Neural cell (in vitro differentiated cells): Measurements from ENCODE around the gene MED4. TPM values are rescaled to one million over a fixed set of nuclear protein-coding genes. Genes with fewer than 3 reads are reported as not detected.

ENCODE experiments used
- H2AFZ ChIP-seq: fragments of 200-600, 300-800 bp; sonication (generic), shearing (Covaris generic); 2 replicates; pipeline ENCODE4 v1.6.0; 2014; ENCODE audit warnings: low read depth, mild to moderate bottlenecking, antibody characterized with exemption, low read length, moderate library complexity
- H3F3A ChIP-seq: fragments of 200-600 bp; shearing (Covaris generic); 2 replicates; pipeline ENCODE4 v1.6.1; 2016; ENCODE audit warnings: mild to moderate bottlenecking, moderate library complexity, mixed read lengths, antibody characterized with exemption, low read length; ENCODE audit not compliant: insufficient read depth, poor library complexity, severe bottlenecking
- H3K27ac ChIP-seq: fragments of 200-600, 300-800 bp; sonication (generic), shearing (Covaris generic); 2 replicates; pipeline ENCODE4 v1.5.1; 2014; ENCODE audit warnings: mild to moderate bottlenecking, low read length, moderate library complexity
- H3K27me3 ChIP-seq: fragments of 300-800, 200-600 bp; sonication (generic), shearing (Covaris generic); 2 replicates; pipeline ENCODE4 v1.6.0; 2014; ENCODE audit warnings: mild to moderate bottlenecking, low read depth, low read length, moderate library complexity; ENCODE audit not compliant: insufficient read depth
- H3K36me3 ChIP-seq: fragments of 300-800, 200-600 bp; sonication (generic), shearing (Covaris generic); 2 replicates; pipeline ENCODE4 v1.5.1; 2014; ENCODE audit warnings: mild to moderate bottlenecking, antibody characterized with exemption, low read length, moderate library complexity; ENCODE audit not compliant: insufficient read depth
- H3K4me2 ChIP-seq: fragments of 300-800, 200-600 bp; sonication (generic), shearing (Covaris generic); 2 replicates; pipeline ENCODE4 v1.6.0; 2014; ENCODE audit warnings: mild to moderate bottlenecking, low read length
- H3K4me3 ChIP-seq: fragments of 300-800, 200-600 bp; sonication (generic), shearing (Covaris generic); 2 replicates; pipeline ENCODE4 v1.5.1; 2014; ENCODE audit warnings: mild to moderate bottlenecking, low read length, moderate library complexity
- H3K79me2 ChIP-seq: fragments of 200-600 bp; shearing (Covaris generic); replicated peaks from 2 replicates; pipeline ENCODE4 v1.6.0; 2014; ENCODE audit warnings: mild to moderate bottlenecking, low read length, moderate library complexity; ENCODE audit not compliant: insufficient read depth
- H3K9ac ChIP-seq: fragments of 300-800, 200-600 bp; sonication (generic), shearing (Covaris generic); 2 replicates; pipeline ENCODE4 v1.6.1; 2016; ENCODE audit warnings: mild to moderate bottlenecking, low read length, mixed read lengths
- H3K9me2 ChIP-seq: fragments of 200-600 bp; shearing (Covaris generic); 2 replicates; pipeline ENCODE4 v1.6.1; 2016; ENCODE audit warnings: mild to moderate bottlenecking, low read length, mixed read lengths; ENCODE audit not compliant: insufficient read depth
- H3K9me3 ChIP-seq: fragments of 200-600, 300-800 bp; sonication (generic), shearing (Covaris generic); 2 replicates; pipeline ENCODE4 v1.6.1; 2016; ENCODE audit warnings: mild to moderate bottlenecking, mixed run types, low read length, moderate library complexity, mixed read lengths
- H4K20me1 ChIP-seq: fragments of 200-600 bp; shearing (Covaris generic); 2 replicates; pipeline ENCODE4 v1.6.1; 2016; ENCODE audit warnings: mild to moderate bottlenecking, mixed run types; ENCODE audit not compliant: insufficient read depth
- EP300 ChIP-seq: fragments of 450-650 bp; conservative IDR thresholded peaks from 2 replicates; pipeline ENCODE4 v1.6.1; 2014; ENCODE audit warnings: antibody characterized with exemption, mild to moderate bottlenecking, moderate library complexity; ENCODE audit not compliant: poor library complexity, severe bottlenecking
- EZH2 ChIP-seq: fragments of 200-600, 300-800 bp; shearing (Covaris generic), sonication (generic); IDR thresholded peaks from 2 replicates; pipeline ENCODE4 v1.6.1; 2014; ENCODE audit warnings: antibody characterized with exemption, low read length, borderline replicate concordance, mild to moderate bottlenecking; ENCODE audit not compliant: insufficient read depth, poor library complexity, severe bottlenecking
- MXI1 ChIP-seq: fragments of 450-650 bp; conservative IDR thresholded peaks from 2 replicates; pipeline ENCODE4 v1.6.1; 2014; ENCODE audit warnings: antibody characterized with exemption, mild to moderate bottlenecking; ENCODE audit not compliant: poor library complexity, severe bottlenecking
- POLR2AphosphoS5 ChIP-seq: IDR thresholded peaks from 2 replicates; pipeline ENCODE4 v1.6.1; 2012
- RAD21 ChIP-seq: fragments of 450-650 bp; conservative IDR thresholded peaks from 2 replicates; pipeline ENCODE4 v1.6.1; 2014; ENCODE audit warnings: antibody characterized with exemption, mild to moderate bottlenecking, moderate library complexity
- SMC3 ChIP-seq: fragments of 450-650 bp; conservative IDR thresholded peaks from 2 replicates; pipeline ENCODE4 v1.6.1; 2014; ENCODE audit warnings: antibody characterized with exemption, mild to moderate bottlenecking, moderate library complexity; ENCODE audit not compliant: poor library complexity
- TAF1 ChIP-seq: IDR thresholded peaks from 2 replicates; pipeline ENCODE4 v1.6.1; 2012; ENCODE audit warnings: low read depth
- polyA plus RNA-seq: library from polyadenylated mRNA; depleted of rRNA; stranded (reverse); fragments of >200 nt; gene quantifications from 2 replicates; pipeline ENCODE4 v1.2.3, GENCODE V29; 2014
- TF ChIP-seq, protein P1 (sequence below): IDR thresholded peaks from 2 replicates; pipeline ENCODE4 v1.6.1; 2012; ENCODE audit warnings: borderline replicate concordance
- TF ChIP-seq, protein P2 (sequence below): fragments of 450-650 bp; IDR thresholded peaks from 2 replicates; pipeline ENCODE4 v1.5.1; 2014; ENCODE audit warnings: antibody characterized with exemption, mild to moderate bottlenecking, moderate library complexity; ENCODE audit not compliant: poor library complexity, severe bottlenecking

MED4 gene
- polyA plus RNA-seq, 1 donor from 2014 or later, result 87.5 TPM

GRCh38 chr13:48078251-48078656, 16.6 kb downstream of the MED4 start:
- H3K27ac ChIP-seq, result no peak overlapping the region
- no peak overlapping the region for H2AFZ ChIP-seq
- H3K9me3 ChIP-seq, result no peaks in the 10 kb centered on the region
- no peaks in the 10 kb centered on the region for H3K9me2 ChIP-seq
- no peaks in the 10 kb centered on the region for H3K79me2 ChIP-seq
- no peaks in the 10 kb centered on the region for H3F3A ChIP-seq
- no peak overlapping the region for H3K4me2 ChIP-seq
- no peak overlapping the region for H3K4me3 ChIP-seq
- H4K20me1 ChIP-seq, result no peaks in the 10 kb centered on the region
- H3K27me3 ChIP-seq, result no peaks in the 10 kb centered on the region
- no peak overlapping the region for H3K9ac ChIP-seq
- no peak for TF ChIP-seq SMC3
- TF ChIP-seq, protein P1, sequence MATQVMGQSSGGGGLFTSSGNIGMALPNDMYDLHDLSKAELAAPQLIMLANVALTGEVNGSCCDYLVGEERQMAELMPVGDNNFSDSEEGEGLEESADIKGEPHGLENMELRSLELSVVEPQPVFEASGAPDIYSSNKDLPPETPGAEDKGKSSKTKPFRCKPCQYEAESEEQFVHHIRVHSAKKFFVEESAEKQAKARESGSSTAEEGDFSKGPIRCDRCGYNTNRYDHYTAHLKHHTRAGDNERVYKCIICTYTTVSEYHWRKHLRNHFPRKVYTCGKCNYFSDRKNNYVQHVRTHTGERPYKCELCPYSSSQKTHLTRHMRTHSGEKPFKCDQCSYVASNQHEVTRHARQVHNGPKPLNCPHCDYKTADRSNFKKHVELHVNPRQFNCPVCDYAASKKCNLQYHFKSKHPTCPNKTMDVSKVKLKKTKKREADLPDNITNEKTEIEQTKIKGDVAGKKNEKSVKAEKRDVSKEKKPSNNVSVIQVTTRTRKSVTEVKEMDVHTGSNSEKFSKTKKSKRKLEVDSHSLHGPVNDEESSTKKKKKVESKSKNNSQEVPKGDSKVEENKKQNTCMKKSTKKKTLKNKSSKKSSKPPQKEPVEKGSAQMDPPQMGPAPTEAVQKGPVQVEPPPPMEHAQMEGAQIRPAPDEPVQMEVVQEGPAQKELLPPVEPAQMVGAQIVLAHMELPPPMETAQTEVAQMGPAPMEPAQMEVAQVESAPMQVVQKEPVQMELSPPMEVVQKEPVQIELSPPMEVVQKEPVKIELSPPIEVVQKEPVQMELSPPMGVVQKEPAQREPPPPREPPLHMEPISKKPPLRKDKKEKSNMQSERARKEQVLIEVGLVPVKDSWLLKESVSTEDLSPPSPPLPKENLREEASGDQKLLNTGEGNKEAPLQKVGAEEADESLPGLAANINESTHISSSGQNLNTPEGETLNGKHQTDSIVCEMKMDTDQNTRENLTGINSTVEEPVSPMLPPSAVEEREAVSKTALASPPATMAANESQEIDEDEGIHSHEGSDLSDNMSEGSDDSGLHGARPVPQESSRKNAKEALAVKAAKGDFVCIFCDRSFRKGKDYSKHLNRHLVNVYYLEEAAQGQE, result no peak
- TF ChIP-seq EZH2, result no peak
- no peak for TF ChIP-seq RAD21
- TF ChIP-seq, protein P2, sequence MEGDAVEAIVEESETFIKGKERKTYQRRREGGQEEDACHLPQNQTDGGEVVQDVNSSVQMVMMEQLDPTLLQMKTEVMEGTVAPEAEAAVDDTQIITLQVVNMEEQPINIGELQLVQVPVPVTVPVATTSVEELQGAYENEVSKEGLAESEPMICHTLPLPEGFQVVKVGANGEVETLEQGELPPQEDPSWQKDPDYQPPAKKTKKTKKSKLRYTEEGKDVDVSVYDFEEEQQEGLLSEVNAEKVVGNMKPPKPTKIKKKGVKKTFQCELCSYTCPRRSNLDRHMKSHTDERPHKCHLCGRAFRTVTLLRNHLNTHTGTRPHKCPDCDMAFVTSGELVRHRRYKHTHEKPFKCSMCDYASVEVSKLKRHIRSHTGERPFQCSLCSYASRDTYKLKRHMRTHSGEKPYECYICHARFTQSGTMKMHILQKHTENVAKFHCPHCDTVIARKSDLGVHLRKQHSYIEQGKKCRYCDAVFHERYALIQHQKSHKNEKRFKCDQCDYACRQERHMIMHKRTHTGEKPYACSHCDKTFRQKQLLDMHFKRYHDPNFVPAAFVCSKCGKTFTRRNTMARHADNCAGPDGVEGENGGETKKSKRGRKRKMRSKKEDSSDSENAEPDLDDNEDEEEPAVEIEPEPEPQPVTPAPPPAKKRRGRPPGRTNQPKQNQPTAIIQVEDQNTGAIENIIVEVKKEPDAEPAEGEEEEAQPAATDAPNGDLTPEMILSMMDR, result no peak
- no peak for TF ChIP-seq TAF1
- TF ChIP-seq POLR2AphosphoS5, result no peak
- no peak for TF ChIP-seq MXI1
- peaks cover 34% of the 10 kb centered on the region for H3K36me3 ChIP-seq

DNA sequence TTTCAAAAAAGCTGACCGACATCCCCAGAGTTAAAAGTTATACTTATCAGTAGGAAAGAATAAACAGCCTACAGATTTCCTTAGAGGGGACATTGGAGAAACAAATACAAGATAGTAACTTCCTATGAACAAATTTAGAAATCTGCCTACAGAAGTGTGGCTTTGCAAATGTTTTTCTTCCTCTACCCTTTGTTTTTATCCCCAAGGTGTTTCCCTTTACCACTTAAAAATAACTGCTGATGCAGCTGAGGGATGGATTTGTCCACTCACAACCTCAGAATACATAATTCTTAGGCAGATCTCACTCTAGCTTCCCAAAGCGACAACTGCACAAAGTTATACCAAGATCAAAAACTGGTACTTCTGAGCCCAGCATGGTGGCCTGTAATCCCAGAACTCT, 20.9 kb downstream of the MED4 start:
- H3K4me2 ChIP-seq, result no peak overlapping the region
- H4K20me1 ChIP-seq, result no peaks in the 10 kb centered on the region
- no peak overlapping the region for H3K27ac ChIP-seq
- H3K9me3 ChIP-seq, result peaks cover 8% of the 10 kb centered on the region
- H3K4me3 ChIP-seq, result no peak overlapping the region
- no peaks in the 10 kb centered on the region for H3K9me2 ChIP-seq
- peaks cover 54% of the 10 kb centered on the region for H3K36me3 ChIP-seq
- H3K27me3 ChIP-seq, result no peaks in the 10 kb centered on the region
- H3K79me2 ChIP-seq, result no peaks in the 10 kb centered on the region
- no peaks in the 10 kb centered on the region for H3F3A ChIP-seq
- H2AFZ ChIP-seq, result no peak overlapping the region
- TF ChIP-seq SMC3, result no peak
- no peak overlapping the region for H3K9ac ChIP-seq

DNA sequence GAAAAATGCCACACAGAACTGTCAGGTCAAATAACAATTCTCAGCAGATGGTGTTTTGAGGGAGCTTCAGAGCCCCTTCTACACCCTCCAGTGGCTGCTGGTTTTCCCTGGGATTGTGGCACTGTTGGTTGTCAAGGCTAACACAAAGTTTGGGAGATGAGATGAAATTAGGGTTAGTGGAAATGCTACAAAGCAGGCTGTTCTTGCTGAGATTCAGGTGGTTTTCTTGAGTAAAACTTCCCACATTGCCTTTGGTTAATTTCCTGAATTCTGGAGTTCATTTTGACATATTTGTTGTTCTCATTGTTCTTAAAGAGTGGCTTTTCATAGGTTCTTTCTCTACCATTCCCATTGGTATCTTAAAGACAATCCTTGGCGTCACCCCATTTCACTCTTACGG, 22.1 kb downstream of the MED4 start:
- H3K36me3 ChIP-seq, result peaks cover 58% of the 10 kb centered on the region
- H2AFZ ChIP-seq, result no peak overlapping the region
- H3K27ac ChIP-seq, result no peak overlapping the region
- no peak overlapping the region for H3K4me3 ChIP-seq
- H3K9me3 ChIP-seq, result peaks cover 12% of the 10 kb centered on the region
- H3F3A ChIP-seq, result no peaks in the 10 kb centered on the region
- no peaks in the 10 kb centered on the region for H3K79me2 ChIP-seq
- H4K20me1 ChIP-seq, result no peaks in the 10 kb centered on the region
- H3K9me2 ChIP-seq, result no peaks in the 10 kb centered on the region
- TF ChIP-seq EP300 (no peak), RAD21 (no peak)
- no peaks in the 10 kb centered on the region for H3K27me3 ChIP-seq
- no peak overlapping the region for H3K4me2 ChIP-seq
- H3K9ac ChIP-seq, result no peak overlapping the region
